ENCODE measurements around the gene C17orf113.

- TF ChIP-seq POLR2A (IDR thresholded peaks at IDR 0.05) (no peak), CTCF (IDR thresholded peaks at IDR 0.05) (no peak)
Measured at GRCh38 chr17:42023524-42024349, 26.7 kb downstream of the C17orf113 start.
